ENCODE results near the gene PRKACA. TPM values are rescaled to one million over a fixed set of nuclear protein-coding genes. Genes with fewer than 3 reads are reported as not detected.
"Not testable (repeated sequence)": the region's sequence is repeated elsewhere in the genome, so short reads cannot be mapped to it uniquely, and the experiment has no call there.

PRKACA gene
- total RNA-seq, 2 experiments from 2014 or later, result 21.1 to 62.0 TPM

GRCh38 chr19:14042659-14043608 lies 74.6 kb downstream of the PRKACA start:
- peak; percentile 78 for TF ChIP-seq CTCF (conservative IDR thresholded peaks at IDR 0.05; ENCODE audit: low read length)
- peak; percentile 74 for DNase-seq (ENCODE audit: low spot score)
- peak overlapping the region; percentile 32; the same call in 1 of the 2 replicates for H2AFZ ChIP-seq (ENCODE audit: low read length)
- H3K27ac ChIP-seq (ENCODE audit: low read depth, low read length, poor library complexity, severe bottlenecking); H3K4me2 ChIP-seq (ENCODE audit: low read length); H3K4me3 ChIP-seq (ENCODE audit: low read depth, low read length, poor library complexity, severe bottlenecking); H3K9me3 ChIP-seq (ENCODE audit: low read length); H3K9me2 ChIP-seq (ENCODE audit: insufficient read depth, low read length); H3K36me3 ChIP-seq (ENCODE audit: insufficient read depth, low read length); H3K79me2 ChIP-seq (ENCODE audit: insufficient read depth, low read depth, low read length); H4K20me1 ChIP-seq (ENCODE audit: insufficient read depth, low read length); POLR2A ChIA-PET; BruUV-seq (replicated peaks): not testable (repeated sequence)
- intact Hi-C loops (cut with micrococcal nuclease; ENCODE audit: unreplicated experiment), result loop anchor here (1.0 kb wide), 1 partner anchor 163 kb away; no protein-coding TSS in a partner anchor
- peaks cover 12% of the 10 kb centered on the region for H3K4me1 ChIP-seq (ENCODE audit: insufficient read depth, low read length, poor library complexity, severe bottlenecking)
- CTCF ChIA-PET (ENCODE audit: unreplicated experiment), result interaction anchor here (0.5 to 0.6 kb wide), 3 partner anchors 17 to 181 kb away, joined by 3 read pairs; no protein-coding TSS in a partner anchor

Other genes starting within 250 kb of the PRKACA start
- gene NANOS3, start 240.6 kb downstream of the PRKACA start, total RNA-seq (2014; rRNA removed; shearing (Covaris generic)), result not detected in 2 replicates
- gene NANOS3, start 240.6 kb downstream of the PRKACA start, total RNA-seq (2022), result not detected in 2 replicates
- 2.5 and 4.5 TPM in 2 replicates for gene BRME1, start 211.6 kb downstream of the PRKACA start, total RNA-seq (2014; rRNA removed; shearing (Covaris generic))
- gene BRME1, start 211.6 kb downstream of the PRKACA start, total RNA-seq (2022), result 7.1 and 7.2 TPM in 2 replicates
- 18.7 and 23.3 TPM in 2 replicates for gene CC2D1A, start 211.6 kb downstream of the PRKACA start, total RNA-seq (2014; rRNA removed; shearing (Covaris generic))
- 44.0 and 48.3 TPM in 2 replicates for gene CC2D1A, start 211.6 kb downstream of the PRKACA start, total RNA-seq (2022)
- 0.16 TPM in 1 of 2 replicates, not detected in the other for gene PODNL1, start 179.3 kb downstream of the PRKACA start, total RNA-seq (2014; rRNA removed; shearing (Covaris generic))
- 0.20 TPM in 1 of 2 replicates, not detected in the other for gene PODNL1, start 179.3 kb downstream of the PRKACA start, total RNA-seq (2022)
- gene DCAF15, start 165.3 kb downstream of the PRKACA start, total RNA-seq (2014; rRNA removed; shearing (Covaris generic)), result 61.0 and 71.3 TPM in 2 replicates
- gene DCAF15, start 165.3 kb downstream of the PRKACA start, total RNA-seq (2022), result 86.2 and 97.3 TPM in 2 replicates
- gene RFX1, start 111.4 kb downstream of the PRKACA start, total RNA-seq (2014; rRNA removed; shearing (Covaris generic)), result 3.5 and 4.4 TPM in 2 replicates
- gene RFX1, start 111.4 kb downstream of the PRKACA start, total RNA-seq (2022), result 13.8 and 17.4 TPM in 2 replicates
- not detected in 2 replicates for gene RLN3, start 89.6 kb downstream of the PRKACA start, total RNA-seq (2014; rRNA removed; shearing (Covaris generic))
- not detected in 2 replicates for gene RLN3, start 89.6 kb downstream of the PRKACA start, total RNA-seq (2022)
- 5.2 and 6.7 TPM in 2 replicates for gene IL27RA, start 86.0 kb downstream of the PRKACA start, total RNA-seq (2014; rRNA removed; shearing (Covaris generic))
- 6.0 and 9.0 TPM in 2 replicates for gene IL27RA, start 86.0 kb downstream of the PRKACA start, total RNA-seq (2022)
- 0.09 TPM in 1 of 2 replicates, not detected in the other for gene PALM3, start 55.7 kb downstream of the PRKACA start, total RNA-seq (2014; rRNA removed; shearing (Covaris generic))
- gene PALM3, start 55.7 kb downstream of the PRKACA start, total RNA-seq (2022), result not detected in 2 replicates
- gene MISP3, start 45.0 kb downstream of the PRKACA start, total RNA-seq (2014; rRNA removed; shearing (Covaris generic)), result 3.3 and 6.4 TPM in 2 replicates
- 3.9 TPM in 2 replicates for gene MISP3, start 45.0 kb downstream of the PRKACA start, total RNA-seq (2022)
- gene C19orf67, start 32.0 kb downstream of the PRKACA start, total RNA-seq (2014; rRNA removed; shearing (Covaris generic)), result 1.0 and 2.6 TPM in 2 replicates
- gene C19orf67, start 32.0 kb downstream of the PRKACA start, total RNA-seq (2022), result 0.55 and 1.4 TPM in 2 replicates
- gene SAMD1, start 27.0 kb downstream of the PRKACA start, total RNA-seq (2014; rRNA removed; shearing (Covaris generic)), result 116 and 128 TPM in 2 replicates
- 124 and 128 TPM in 2 replicates for gene SAMD1, start 27.0 kb downstream of the PRKACA start, total RNA-seq (2022)
- 115 and 202 TPM in 2 replicates for gene ASF1B, start 18.8 kb upstream of the PRKACA start, total RNA-seq (2014; rRNA removed; shearing (Covaris generic))
- 139 and 143 TPM in 2 replicates for gene ASF1B, start 18.8 kb upstream of the PRKACA start, total RNA-seq (2022)
- 2.6 and 5.0 TPM in 2 replicates for gene ADGRL1, start 88.4 kb upstream of the PRKACA start, total RNA-seq (2014; rRNA removed; shearing (Covaris generic))
- 8.1 and 8.2 TPM in 2 replicates for gene ADGRL1, start 88.4 kb upstream of the PRKACA start, total RNA-seq (2022)

All from OCI-LY7 (cell line).